Measurements from ENCODE around the gene ADGRV1.

The ADGRV1 gene

GRCh38 chr5:91151947-91152346, 593.4 kb downstream of the ADGRV1 start:
- TF ChIP-seq TAF1 (IDR thresholded peaks at IDR 0.05; ENCODE audit: borderline replicate concordance, low read depth, low read length) (no peak), POLR2AphosphoS5 (IDR thresholded peaks at IDR 0.05; ENCODE audit: low read depth, low read length) (no peak), POLR2A (IDR thresholded peaks at IDR 0.05; ENCODE audit: low read depth, low read length) (no peak)
- no peak for FAIRE-seq
- no peak for DNase-seq (ENCODE audit: insufficient read length)

- TF ChIP-seq TAF1 (IDR thresholded peaks at IDR 0.05; ENCODE audit: borderline replicate concordance, low read depth, low read length) (no peak), POLR2A (IDR thresholded peaks at IDR 0.05; ENCODE audit: low read depth, low read length) (no peak), POLR2AphosphoS5 (IDR thresholded peaks at IDR 0.05; ENCODE audit: low read depth, low read length) (no peak)
- DNase-seq (ENCODE audit: insufficient read length) (no peak), FAIRE-seq (no peak)
Measured at GRCh38 chr5:91154338-91154737, 595.7 kb downstream of the ADGRV1 start.

- TF ChIP-seq POLR2AphosphoS5 (IDR thresholded peaks at IDR 0.05; ENCODE audit: low read depth, low read length) (no peak), TAF1 (IDR thresholded peaks at IDR 0.05; ENCODE audit: borderline replicate concordance, low read depth, low read length) (no peak), POLR2A (IDR thresholded peaks at IDR 0.05; ENCODE audit: low read depth, low read length) (no peak)
- FAIRE-seq (no peak), DNase-seq (ENCODE audit: insufficient read length) (no peak)
Measured at GRCh38 chr5:91155274-91155673, 596.7 kb downstream of the ADGRV1 start.

GRCh38 chr5:91156242-91156641, 597.6 kb downstream of the ADGRV1 start:
- FAIRE-seq (no peak), DNase-seq (ENCODE audit: insufficient read length) (no peak)
- TF ChIP-seq POLR2A (IDR thresholded peaks at IDR 0.05; ENCODE audit: low read depth, low read length) (no peak), POLR2AphosphoS5 (IDR thresholded peaks at IDR 0.05; ENCODE audit: low read depth, low read length) (no peak), TAF1 (IDR thresholded peaks at IDR 0.05; ENCODE audit: borderline replicate concordance, low read depth, low read length) (no peak)

- FAIRE-seq: no peak
- TF ChIP-seq TAF1 (IDR thresholded peaks at IDR 0.05; ENCODE audit: borderline replicate concordance, low read depth, low read length) (no peak), POLR2A (IDR thresholded peaks at IDR 0.05; ENCODE audit: low read depth, low read length) (no peak), POLR2AphosphoS5 (IDR thresholded peaks at IDR 0.05; ENCODE audit: low read depth, low read length) (no peak)
- no peak for DNase-seq (ENCODE audit: insufficient read length)
Measured at GRCh38 chr5:91158011-91158410, 599.4 kb downstream of the ADGRV1 start.

- TF ChIP-seq TAF1 (IDR thresholded peaks at IDR 0.05; ENCODE audit: borderline replicate concordance, low read depth, low read length) (no peak), POLR2A (IDR thresholded peaks at IDR 0.05; ENCODE audit: low read depth, low read length) (no peak), POLR2AphosphoS5 (IDR thresholded peaks at IDR 0.05; ENCODE audit: low read depth, low read length) (no peak)
- FAIRE-seq: no peak
Measured at GRCh38 chr5:91159647-91160046, 601.0 kb downstream of the ADGRV1 start.

GRCh38 chr5:91160714-91161285, 602.2 kb downstream of the ADGRV1 start:
- DNase-seq (ENCODE audit: insufficient read length) (no peak), FAIRE-seq (no peak)

More at GRCh38 chr5:91159647-91160046, 601.0 kb downstream of the ADGRV1 start:
- DNase-seq (ENCODE audit: insufficient read length): no peak

GRCh38 chr5:91162534-91163381, 604.2 kb downstream of the ADGRV1 start:
- DNase-seq (ENCODE audit: insufficient read length): no peak
- TF ChIP-seq POLR2AphosphoS5 (IDR thresholded peaks at IDR 0.05; ENCODE audit: low read depth, low read length): no peak
- TF ChIP-seq TAF1 (IDR thresholded peaks at IDR 0.05; ENCODE audit: borderline replicate concordance, low read depth, low read length): no peak
- TF ChIP-seq POLR2A (IDR thresholded peaks at IDR 0.05; ENCODE audit: low read depth, low read length): 0 out of 2 replicates have a peak, but pooled peaks have one; percentile 19
- peak; percentile 96 for FAIRE-seq

More at GRCh38 chr5:91160714-91161285, 602.2 kb downstream of the ADGRV1 start:
- TF ChIP-seq POLR2A (IDR thresholded peaks at IDR 0.05; ENCODE audit: low read depth, low read length) (no peak), TAF1 (IDR thresholded peaks at IDR 0.05; ENCODE audit: borderline replicate concordance, low read depth, low read length) (no peak), POLR2AphosphoS5 (IDR thresholded peaks at IDR 0.05; ENCODE audit: low read depth, low read length) (no peak)

- FAIRE-seq (no peak), DNase-seq (ENCODE audit: insufficient read length) (no peak)
- TF ChIP-seq TAF1 (IDR thresholded peaks at IDR 0.05; ENCODE audit: borderline replicate concordance, low read depth, low read length): no peak
- TF ChIP-seq POLR2A (IDR thresholded peaks at IDR 0.05; ENCODE audit: low read depth, low read length): no peak
- no peak for TF ChIP-seq POLR2AphosphoS5 (IDR thresholded peaks at IDR 0.05; ENCODE audit: low read depth, low read length)
Measured at GRCh38 chr5:91164424-91164823, 605.8 kb downstream of the ADGRV1 start.

GRCh38 chr5:91166059-91166807, 607.6 kb downstream of the ADGRV1 start:
- TF ChIP-seq POLR2AphosphoS5 (IDR thresholded peaks at IDR 0.05; ENCODE audit: low read depth, low read length): no peak
- no peak for TF ChIP-seq POLR2A (IDR thresholded peaks at IDR 0.05; ENCODE audit: low read depth, low read length)
- TF ChIP-seq TAF1 (IDR thresholded peaks at IDR 0.05; ENCODE audit: borderline replicate concordance, low read depth, low read length): no peak
- FAIRE-seq (no peak), DNase-seq (ENCODE audit: insufficient read length) (no peak)

- DNase-seq (ENCODE audit: insufficient read length): no peak
- no peak for TF ChIP-seq POLR2AphosphoS5 (IDR thresholded peaks at IDR 0.05; ENCODE audit: low read depth, low read length)
- no peak for FAIRE-seq
Measured at GRCh38 chr5:91168859-91169258, 610.3 kb downstream of the ADGRV1 start.
